H1 (cell line): Measurements from ENCODE around the gene STAT1. TPM values are rescaled to one million over a fixed set of nuclear protein-coding genes. Genes with fewer than 3 reads are reported as not detected.

Experiments used
- CTCF ChIA-PET: fragments of 300-600 bp; sonication (Branson Sonifier 250); formaldehyde crosslinking; loops from one replicate; lab custom pipeline; 2021; ENCODE audit not compliant: partially characterized antibody; lab: Charles Lee
- POLR2A ChIA-PET: fragments of 300-600 bp; sonication (Branson Sonifier 250); formaldehyde crosslinking; loops from one replicate; lab custom pipeline; 2021; ENCODE audit warnings: inconsistent platforms; ENCODE audit not compliant: partially characterized antibody; lab: Charles Lee
- DNase-seq, 2 experiments: peaks; one replicate each; pipeline versions ENCODE4 v3.0.0 to v3.0.0-alpha.2; 2010 to 2022; ENCODE audit warnings: low spot score in 2 of 2, low read depth in 1 of 2, mixed read lengths in 1 of 2
- FAIRE-seq: peaks from 2 replicates; lab custom pipeline; 2011; peaks lifted over from hg19 to GRCh38; lab: Jason Lieb, UNC
- H2AFZ ChIP-seq: 2 replicates; pipeline ENCODE4 v1.8.1; 2012; ENCODE audit warnings: low read length, inconsistent platforms
- H2AK5ac ChIP-seq: 2 replicates; pipeline ENCODE4 v1.6.1; 2013; ENCODE audit warnings: low read depth, low read length
- H2BK120ac ChIP-seq: replicated peaks from 2 replicates; pipeline ENCODE3; 2013; ENCODE audit warnings: low read depth, low read length, inconsistent platforms
- H2BK12ac ChIP-seq: 2 replicates; pipeline ENCODE4 v1.6.1; 2013; ENCODE audit warnings: low read depth, low read length
- H2BK15ac ChIP-seq: 2 replicates; pipeline ENCODE4 v1.6.1; 2013; ENCODE audit warnings: low read length
- H2BK20ac ChIP-seq: 2 replicates; pipeline ENCODE4 v1.6.1; 2013; ENCODE audit warnings: low read length
- H2BK5ac ChIP-seq: 2 replicates; pipeline ENCODE4 v1.6.1; 2013; ENCODE audit warnings: low read depth, low read length
- H3K14ac ChIP-seq: 2 replicates; pipeline ENCODE4 v1.6.1; 2013; ENCODE audit warnings: inconsistent platforms; ENCODE audit not compliant: insufficient read length
- H3K18ac ChIP-seq: 2 replicates; pipeline ENCODE4 v1.6.1; 2013; ENCODE audit warnings: low read length; ENCODE audit errors: extremely low read depth
- H3K23ac ChIP-seq: 2 replicates; pipeline ENCODE4 v1.6.1; 2013; ENCODE audit warnings: inconsistent platforms; ENCODE audit not compliant: insufficient read length
- H3K23me2 ChIP-seq: 2 replicates; pipeline ENCODE4 v1.6.1; 2013; ENCODE audit warnings: low read depth, low read length
- H3K27ac ChIP-seq: 2 replicates; pipeline ENCODE4 v1.6.1; 2011; ENCODE audit warnings: low read depth, low read length, inconsistent platforms
- H3K27me3 ChIP-seq, 4 experiments: replicated peaks in 1 of 4; 1 replicate in 1 of 4; 2 replicates in 3 of 4; pipeline versions ENCODE4 v1.6.1 to v1.8.1; 2011 to 2013; ENCODE audit warnings: low read length in 3 of 4, mild to moderate bottlenecking in 3 of 4, inconsistent platforms in 2 of 4, mixed read lengths in 2 of 4, moderate library complexity in 1 of 4; ENCODE audit not compliant: control insufficient read depth in 3 of 4, insufficient read depth in 3 of 4; ENCODE audit errors: extremely low read depth in 1 of 4
- H3K36me3 ChIP-seq, 4 experiments: 2 replicates each; pipeline versions ENCODE4 v1.6.1 to v1.8.1; 2011 to 2013; ENCODE audit warnings: mild to moderate bottlenecking in 4 of 4, low read length in 3 of 4, moderate library complexity in 2 of 4, control low read depth in 1 of 4, inconsistent platforms in 1 of 4; ENCODE audit not compliant: insufficient read depth in 4 of 4, control insufficient read depth in 2 of 4
- H3K4ac ChIP-seq: replicated peaks from 2 replicates; pipeline ENCODE3; 2013; ENCODE audit warnings: low read length, low read depth, mixed read lengths, inconsistent platforms; ENCODE audit not compliant: insufficient read length
- H3K4me1 ChIP-seq, 4 experiments: replicated peaks in 1 of 4; 1 replicate in 1 of 4; 2 replicates in 3 of 4; pipeline versions ENCODE4 v1.6.1 to v1.8.1; 2011 to 2013; ENCODE audit warnings: low read length in 3 of 4, inconsistent platforms in 2 of 4, mixed read lengths in 1 of 4; ENCODE audit not compliant: insufficient read depth in 4 of 4, control insufficient read depth in 3 of 4
- H3K4me2 ChIP-seq, 2 experiments: 2 replicates each; pipeline versions ENCODE4 v1.6.1 to v1.8.1; 2011 to 2013; ENCODE audit warnings: low read depth in 2 of 2, low read length in 2 of 2, control low read depth in 1 of 2, inconsistent platforms in 1 of 2, mild to moderate bottlenecking in 1 of 2; ENCODE audit not compliant: insufficient read depth in 1 of 2
- H3K4me3 ChIP-seq, 4 experiments: fragments of 200-600, 300-600 bp in 1 of 4; sonication (generic), shearing (Covaris generic), sonication (Bioruptor Twin) in 1 of 4; 2 replicates each; pipeline versions ENCODE4 v1.5.1 to v1.8.1; 2011 to 2016; ENCODE audit warnings: low read length in 4 of 4, low read depth in 3 of 4, control low read depth in 2 of 4, inconsistent platforms in 2 of 4, mild to moderate bottlenecking in 2 of 4, mixed read lengths in 1 of 4, moderate library complexity in 1 of 4; ENCODE audit not compliant: insufficient read depth in 2 of 4; ENCODE audit errors: extremely low read depth in 1 of 4
- H3K56ac ChIP-seq: replicated peaks from 2 replicates; pipeline ENCODE3; 2013; ENCODE audit warnings: low read depth, mild to moderate bottlenecking, mixed read lengths, low read length, inconsistent platforms; ENCODE audit not compliant: insufficient read length
- H3K79me1 ChIP-seq: 2 replicates; pipeline ENCODE4 v1.6.1; 2013; ENCODE audit warnings: low read depth, low read length, control low read depth
- H3K79me2 ChIP-seq, 2 experiments: 2 replicates each; pipeline versions ENCODE4 v1.6.1 to v1.8.1; 2012 to 2013; ENCODE audit warnings: low read length in 2 of 2, mild to moderate bottlenecking in 2 of 2, inconsistent platforms in 1 of 2; ENCODE audit not compliant: insufficient read depth in 2 of 2, control insufficient read depth in 1 of 2
- H3K9ac ChIP-seq, 4 experiments: replicated peaks in 1 of 4; 1 replicate in 1 of 4; 2 replicates in 3 of 4; pipeline versions ENCODE4 v1.6.1 to v1.8.1; 2011 to 2013; ENCODE audit warnings: low read depth in 3 of 4, low read length in 3 of 4, control low read depth in 2 of 4, mild to moderate bottlenecking in 2 of 4, moderate library complexity in 2 of 4, inconsistent platforms in 1 of 4; ENCODE audit errors: extremely low read depth in 1 of 4
- H3K9me3 ChIP-seq, 2 experiments: 2 replicates each; pipeline versions ENCODE4 v1.6.1 to v1.8.1; 2012 to 2013; ENCODE audit warnings: mild to moderate bottlenecking in 2 of 2, moderate library complexity in 2 of 2, control low read depth in 1 of 2, inconsistent platforms in 1 of 2, low read depth in 1 of 2, low read length in 1 of 2, mixed read lengths in 1 of 2; ENCODE audit not compliant: insufficient read depth in 2 of 2
- H4K20me1 ChIP-seq, 2 experiments: replicated peaks in 1 of 2; 2 replicates each; pipeline versions ENCODE3 to v1.8.1; 2011 to 2013; ENCODE audit warnings: inconsistent platforms in 2 of 2, low read length in 2 of 2, mild to moderate bottlenecking in 1 of 2; ENCODE audit not compliant: insufficient read depth in 2 of 2, control insufficient read depth in 1 of 2
- H4K5ac ChIP-seq: 2 replicates; pipeline ENCODE4 v1.6.1; 2013; ENCODE audit warnings: low read length, low read depth, mixed read lengths, inconsistent platforms; ENCODE audit not compliant: insufficient read length
- H4K8ac ChIP-seq: 2 replicates; pipeline ENCODE4 v1.8.0; 2013; ENCODE audit warnings: mild to moderate bottlenecking, moderate library complexity, low read length, inconsistent platforms; ENCODE audit not compliant: insufficient read depth; ENCODE audit errors: extremely low read depth
- H4K91ac ChIP-seq: replicated peaks from 2 replicates; pipeline ENCODE3; 2013; ENCODE audit warnings: low read length, mixed read lengths, inconsistent platforms; ENCODE audit not compliant: insufficient read length
- CREB1 ChIP-seq: IDR thresholded peaks from 2 replicates; pipeline ENCODE4 v1.6.1; 2012; ENCODE audit warnings: inconsistent platforms
- FOSL1 ChIP-seq: IDR thresholded peaks from 2 replicates; pipeline ENCODE4 v1.6.1; 2011; ENCODE audit warnings: mild to moderate bottlenecking, low read depth, low read length, moderate library complexity; ENCODE audit not compliant: insufficient read depth
- HDAC6 ChIP-seq: IDR thresholded peaks from one replicate; pipeline ENCODE4 v1.7.1; 2012; ENCODE audit warnings: low read depth, mild to moderate bottlenecking, inconsistent platforms, low read length, moderate library complexity
- JUN ChIP-seq: IDR thresholded peaks from 2 replicates; pipeline ENCODE4 v1.6.1; 2011; ENCODE audit warnings: low read depth, mild to moderate bottlenecking, improper control_type of control experiment, low read length
- JUND ChIP-seq: IDR thresholded peaks from 2 replicates; pipeline ENCODE4 v1.6.1; 2011; ENCODE audit warnings: mild to moderate bottlenecking, improper control_type of control experiment, low read length
- KDM4A ChIP-seq: IDR thresholded peaks from one replicate; pipeline ENCODE4 v1.7.1; 2012; ENCODE audit warnings: low read depth, mild to moderate bottlenecking, moderate library complexity, low read length, inconsistent platforms; ENCODE audit not compliant: severe bottlenecking
- KDM5A ChIP-seq: fragments of 200-600 bp; IDR thresholded peaks from 2 replicates; pipeline ENCODE4 v1.7.1; 2012; ENCODE audit warnings: mild to moderate bottlenecking, low read length, inconsistent platforms, mixed read lengths
- MAX ChIP-seq: IDR thresholded peaks from 2 replicates; pipeline ENCODE4 v1.6.1; 2012; ENCODE audit warnings: inconsistent platforms
- NANOG ChIP-seq: IDR thresholded peaks from 2 replicates; pipeline ENCODE4 v1.6.1; 2011; ENCODE audit warnings: low read length, low read depth, mild to moderate bottlenecking, inconsistent platforms; ENCODE audit not compliant: insufficient read depth, poor library complexity, severe bottlenecking
- RFX5 ChIP-seq: IDR thresholded peaks from 2 replicates; pipeline ENCODE4 v1.6.1; 2011; ENCODE audit warnings: low read depth, low read length, improper control_type of control experiment, borderline replicate concordance
- SIRT6 ChIP-seq: IDR thresholded peaks from one replicate; pipeline ENCODE4 v1.7.1; 2012; ENCODE audit warnings: low read length, inconsistent platforms
- YY1 ChIP-seq: IDR thresholded peaks from 2 replicates; pipeline ENCODE4 v1.6.1; 2011; ENCODE audit warnings: low read depth, mild to moderate bottlenecking, low read length
- WGBS, 2 experiments: shearing (Covaris generic) in 1 of 2; methylation state at CpG; one replicate each; pipeline versions ENCODE4 v1.1.6 to v1.1.7; 2013 to 2015; ENCODE audit warnings: low lambda C conversion rate in 2 of 2, mixed read lengths in 2 of 2, inconsistent platforms in 1 of 2, low coverage in 1 of 2, missing lambda C conversion rate in 1 of 2; ENCODE audit not compliant: insufficient replicate concordance in 2 of 2, insufficient coverage in 1 of 2, insufficient read length in 1 of 2; ENCODE audit errors: extremely low coverage in 1 of 2, missing lambda C conversion rate in 1 of 2; 5-methylcytosine and 5-hydroxymethylcytosine counted together
- polyA plus RNA-seq, 7 experiments: library from polyadenylated mRNA; depleted of rRNA in 3 of 7; stranded (reverse) in 5 of 7; unstranded in 2 of 7; fragments of >200 nt in 5 of 7; fragments of 200-250 nt in 2 of 7; gene quantifications; 1 replicate in 5 of 7; 2 replicates in 1 of 7; 4 replicates in 1 of 7; pipeline versions ENCODE4 v1.2.1 to v1.2.3, GENCODE V29; 2011 to 2013; ENCODE audit warnings: missing spikeins in 2 of 7, mixed read lengths in 2 of 7
- total RNA-seq: library from RNA; stranded (reverse); fragmentation: NEBNext Ultra II Directional; extraction: Animal tissue kit (Norgen Biotek cat#: 25700); gene quantifications from 2 replicates; pipeline ENCODE4 v1.2.1, GENCODE V29; 2021

The STAT1 gene
- total and polyA plus RNA-seq, 2 of the 8 experiments (the other 6 are each of a cell fraction or from before 2014, with no cell fraction given), result 20.3 to 43.0 TPM

GRCh38 chr2:190932514-190932913 is 81.5 kb downstream of the STAT1 start:
- Histone ChIP-seq H3K27ac (no peak overlapping the region), H2AK5ac (no peak overlapping the region), H2AFZ (no peak overlapping the region), H3K4ac (no peak overlapping the region), H3K27me3 (no peaks in the 10 kb centered on the region), H3K4me2 (no peak overlapping the region), H3K56ac (no peak overlapping the region), H4K91ac (no peak overlapping the region), H3K14ac (no peak overlapping the region), H3K23ac (no peak overlapping the region), H4K20me1 (no peaks in the 10 kb centered on the region), H3K4me3 (no peak overlapping the region), H3K18ac (no peak overlapping the region), H2BK5ac (no peak overlapping the region), H3K23me2 (no peaks in the 10 kb centered on the region), H4K8ac (no peak overlapping the region), H2BK20ac (no peak overlapping the region), H3K9me3 (no peaks in the 10 kb centered on the region), H2BK120ac (no peak overlapping the region), H3K9ac (no peak overlapping the region), H3K79me2 (no peaks in the 10 kb centered on the region), H2BK12ac (no peak overlapping the region), H2BK15ac (no peak overlapping the region), H3K4me1 (peaks cover 0 to 2% (median 0%) of the 10 kb centered on the region in 4 experiments; a peak in 2 of 7 replicates), H3K79me1 (no peaks in the 10 kb centered on the region)
- WGBS, 2 experiments, result 94% methylated on average over 1 of the region's 1 CpG; no CpG with 5 or more reads in 1 of the 2 experiments
- ChIA-PET POLR2A (interaction anchor here (1.4 kb wide), 1 partner anchor 51 kb away, joined by 6 read pairs; the partner anchor contains the start of gene GLS), CTCF (interaction anchor here (1.1 kb wide), 1 partner anchor 203 kb away, joined by 3 read pairs; no protein-coding TSS in a partner anchor)
- DNase-seq (no peak), FAIRE-seq (no peak)
- TF ChIP-seq FOSL1, result no peak
- TF ChIP-seq JUND, result no peak
- no peak for TF ChIP-seq NANOG
- no peak for TF ChIP-seq KDM5A
- no peak for TF ChIP-seq HDAC6
- no peak for TF ChIP-seq MAX
- TF ChIP-seq RFX5, result no peak
- no peak for TF ChIP-seq YY1
- no peak for TF ChIP-seq KDM4A
- no peak for TF ChIP-seq SIRT6
- TF ChIP-seq CREB1, result no peak
- TF ChIP-seq JUN, result no peak
- TF ChIP-seq, all 59 proteins: peak for 0
- Histone ChIP-seq H3K36me3 (peaks cover 0 to 14% (median 6%) of the 10 kb centered on the region in 4 experiments; a peak in 3 of 8 replicates), H4K5ac (no peak overlapping the region)
